GM18526 (cell line): Measurements from ENCODE around the gene SAXO1.

Experiments used
- POLR2A ChIP-seq: IDR thresholded peaks from 3 replicates; pipeline ENCODE4 v1.6.1; 2011; ENCODE audit not compliant: insufficient read length; ENCODE audit errors: extremely low read depth

The SAXO1 gene

DNA sequence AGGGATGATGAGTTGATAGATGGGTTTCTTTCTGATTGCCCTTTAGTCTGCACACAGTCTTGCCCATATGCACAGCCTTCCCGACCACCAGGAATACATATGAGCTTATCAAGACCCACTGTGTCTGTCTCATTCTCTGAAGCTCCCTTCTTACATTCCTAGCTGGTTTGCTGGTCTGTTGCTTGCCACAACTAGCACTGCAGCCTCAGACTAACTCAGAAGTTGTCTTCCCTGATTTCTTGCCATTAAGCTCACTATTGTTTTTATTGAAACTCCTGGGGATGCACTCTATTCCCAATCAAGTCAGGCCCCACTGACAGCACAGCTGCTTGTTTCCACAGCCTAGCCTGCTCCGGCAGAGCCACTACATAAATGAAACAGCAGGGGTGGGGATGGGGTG lies 97.5 kb downstream of the SAXO1 start:
- no peak for TF ChIP-seq POLR2A

DNA sequence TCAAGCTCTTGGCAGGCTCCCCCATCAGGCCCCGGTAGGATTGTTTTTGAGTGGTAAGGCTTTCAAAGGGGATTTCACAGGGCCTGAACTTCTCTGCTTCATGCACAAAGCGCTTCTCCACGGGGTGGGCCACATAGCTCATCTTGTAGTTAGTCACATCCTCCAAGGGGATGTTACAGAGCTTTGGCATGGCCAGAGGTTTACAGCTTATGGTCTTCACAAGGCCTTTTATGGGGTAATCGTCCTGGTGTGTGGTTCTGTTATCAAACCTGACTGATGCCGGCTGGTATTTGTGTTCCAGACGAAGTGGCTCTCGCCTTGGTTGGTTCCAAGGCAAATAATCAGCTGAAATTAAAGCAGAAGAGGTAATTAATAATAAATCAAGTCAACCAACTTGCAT lies 104.3 kb downstream of the SAXO1 start:
- TF ChIP-seq POLR2A, result no peak

GRCh38 chr9:18926513-18926912 lies 106.5 kb downstream of the SAXO1 start:
- TF ChIP-seq POLR2A, result no peak

- no peak for TF ChIP-seq POLR2A
These were observed 107.1 kb downstream of the SAXO1 start for GRCh38 chr9:18925880-18926279.

DNA sequence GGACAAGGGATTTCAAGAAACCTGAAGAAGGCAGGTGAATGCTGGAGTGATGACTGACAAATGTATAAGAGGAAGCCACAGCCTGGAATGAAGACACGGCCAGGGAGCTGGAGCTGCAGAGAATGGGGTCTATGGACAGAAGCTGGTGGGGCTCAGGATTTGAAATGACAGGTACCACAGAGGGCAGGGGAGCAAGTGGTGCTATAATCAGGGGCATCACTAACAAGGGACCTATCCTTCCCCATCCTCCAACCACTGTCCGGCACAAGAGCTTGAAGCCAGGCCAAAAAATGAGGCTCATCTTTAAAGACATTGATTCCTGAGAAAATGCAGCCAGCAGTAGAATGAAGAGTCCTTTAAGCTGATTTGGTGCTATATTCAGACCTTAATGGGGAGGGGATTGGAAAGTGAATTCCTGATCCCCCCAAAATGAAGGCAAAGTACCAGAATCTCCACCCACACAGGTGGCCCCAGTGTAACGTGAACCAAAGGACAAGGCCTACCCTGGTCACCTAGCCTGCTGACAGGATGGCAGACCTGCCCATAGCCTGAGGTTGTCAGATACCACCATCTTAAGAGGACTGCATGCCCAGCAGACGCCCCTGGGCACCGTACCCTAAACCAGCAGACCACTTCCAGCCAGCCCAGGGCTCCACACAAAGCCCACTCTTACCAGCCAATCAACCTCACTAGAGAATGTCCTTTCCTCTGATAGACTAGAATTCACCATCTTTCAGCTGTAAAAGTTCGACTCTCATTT lies 109.2 kb downstream of the SAXO1 start:
- no peak for TF ChIP-seq POLR2A

DNA sequence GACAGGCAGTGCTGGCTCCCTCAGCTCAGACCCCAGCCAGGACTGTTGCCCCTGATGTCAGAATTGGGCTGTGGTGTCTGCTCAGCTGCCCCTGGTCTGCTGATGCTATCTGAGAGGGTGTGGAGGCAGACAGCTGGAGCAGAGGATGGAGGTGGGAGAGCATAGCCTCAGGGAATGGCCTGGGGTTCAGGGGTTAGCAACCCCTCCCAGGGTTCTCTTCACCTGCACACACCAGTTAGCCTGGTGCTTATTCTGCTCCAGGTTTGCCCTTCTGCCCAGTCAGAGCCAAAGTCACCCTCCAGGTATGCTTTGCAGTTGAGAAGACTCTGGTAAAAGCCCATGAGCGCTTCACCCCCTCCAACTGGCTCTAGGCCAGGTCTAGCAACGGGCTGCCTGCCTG lies 109.8 kb downstream of the SAXO1 start:
- no peak for TF ChIP-seq POLR2A

GRCh38 chr9:18922161-18922885 lies 110.7 kb downstream of the SAXO1 start:
- no peak for TF ChIP-seq POLR2A

- no peak for TF ChIP-seq POLR2A
These were observed 111.5 kb downstream of the SAXO1 start for GRCh38 chr9:18921366-18922075.

DNA sequence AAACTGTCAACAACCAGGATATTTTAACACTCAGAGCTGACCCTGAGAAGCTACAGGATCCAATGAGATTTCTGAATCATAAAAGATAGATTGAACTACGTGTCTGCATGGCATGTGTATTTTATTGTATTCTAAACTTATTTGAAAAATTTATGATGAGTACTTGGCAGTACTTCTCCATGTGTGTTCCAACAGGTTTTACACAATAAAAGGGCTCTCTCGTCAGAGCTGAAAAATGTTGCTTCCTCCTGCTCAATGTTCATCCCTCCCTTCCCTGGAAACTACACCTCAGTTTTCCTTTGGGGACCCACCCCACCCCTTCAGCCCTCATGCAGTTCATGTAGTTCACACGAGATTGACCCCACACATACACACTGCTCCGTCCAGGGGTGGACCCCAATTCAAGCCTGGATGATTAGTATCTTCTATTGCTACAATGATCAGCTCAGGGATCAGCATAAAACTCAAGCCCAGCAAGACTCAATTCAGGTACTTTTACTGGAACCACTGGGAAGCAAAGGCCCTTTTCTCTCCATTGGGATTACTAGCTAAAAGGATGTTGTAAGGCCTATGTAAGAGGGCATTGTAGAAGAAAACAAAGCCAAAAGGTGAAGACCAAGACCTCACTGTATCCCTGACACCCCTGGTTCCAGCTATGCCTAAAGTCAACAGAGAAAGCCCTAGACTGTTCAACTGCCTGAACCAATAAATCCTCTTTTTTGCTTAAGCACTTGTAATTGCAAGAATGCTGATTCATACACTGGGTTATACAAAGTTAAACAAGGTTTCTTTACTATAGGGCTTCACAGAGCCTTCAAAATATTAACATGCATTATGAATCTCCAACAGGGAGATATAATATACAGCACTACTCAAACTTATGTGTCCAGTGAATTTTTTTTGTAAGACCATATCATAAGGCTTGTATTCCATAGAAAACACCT lies 112.6 kb downstream of the SAXO1 start:
- TF ChIP-seq POLR2A, result no peak

GRCh38 chr9:18911714-18912342 lies 121.2 kb downstream of the SAXO1 start:
- TF ChIP-seq POLR2A, result no peak

GRCh38 chr9:18910916-18911315 lies 122.1 kb downstream of the SAXO1 start:
- TF ChIP-seq POLR2A, result no peak

GRCh38 chr9:18910435-18910834 lies 122.6 kb downstream of the SAXO1 start:
- no peak for TF ChIP-seq POLR2A

GRCh38 chr9:18909140-18910018 lies 123.6 kb downstream of the SAXO1 start:
- TF ChIP-seq POLR2A, result no peak
